Activated T-helper 1 cell treated with anti-CD3 and anti-CD28 coated beads, Interleukin-2, amount 50 U/mL, for 16 hours (primary cell): Measurements from ENCODE around the gene CASS4.

Experiments used
- DNase-seq, 2 donors: peaks; one replicate each; pipeline ENCODE4 v3.0.0-alpha.2; 2020; ENCODE audit warnings: low read depth in 1 of 2, low spot score in 1 of 2

CASS4 gene

GRCh38 chr20:56422076-56422823 is 10.2 kb downstream of the CASS4 start:
- DNase-seq: no peak

- DNase-seq: no peak
Measured at GRCh38 chr20:56422824-56423189, 10.7 kb downstream of the CASS4 start.

GRCh38 chr20:56423211-56423610 is 11.2 kb downstream of the CASS4 start:
- DNase-seq: no peak

GRCh38 chr20:56423886-56424285 is 11.8 kb downstream of the CASS4 start:
- DNase-seq: no peak

GRCh38 chr20:56424931-56425330 is 12.9 kb downstream of the CASS4 start:
- no peak for DNase-seq

GRCh38 chr20:56426026-56426425 is 14.0 kb downstream of the CASS4 start:
- DNase-seq: no peak

- DNase-seq: no peak
Measured at GRCh38 chr20:56426926-56427325, 14.9 kb downstream of the CASS4 start.

GRCh38 chr20:56427797-56428196 is 15.7 kb downstream of the CASS4 start:
- no peak for DNase-seq

GRCh38 chr20:56428410-56428809 is 16.4 kb downstream of the CASS4 start:
- DNase-seq: no peak

GRCh38 chr20:56428881-56429280 is 16.8 kb downstream of the CASS4 start:
- no peak for DNase-seq

GRCh38 chr20:56429502-56429901 is 17.4 kb downstream of the CASS4 start:
- DNase-seq: peak in 1 of 2 donors; percentile 10

GRCh38 chr20:56429941-56430340 is 17.9 kb downstream of the CASS4 start:
- no peak for DNase-seq

GRCh38 chr20:56430461-56430860 is 18.4 kb downstream of the CASS4 start:
- no peak for DNase-seq

GRCh38 chr20:56430957-56431356 is 18.9 kb downstream of the CASS4 start:
- no peak for DNase-seq

GRCh38 chr20:56431471-56431870 is 19.4 kb downstream of the CASS4 start:
- no peak for DNase-seq

GRCh38 chr20:56433221-56433879 is 21.3 kb downstream of the CASS4 start:
- no peak for DNase-seq

GRCh38 chr20:56433880-56434255 is 21.8 kb downstream of the CASS4 start:
- no peak for DNase-seq

- DNase-seq: no peak
Measured at GRCh38 chr20:56437196-56437960, 25.3 kb downstream of the CASS4 start.

GRCh38 chr20:56438284-56438683 is 26.2 kb downstream of the CASS4 start:
- DNase-seq: no peak

- DNase-seq: no peak
Measured at GRCh38 chr20:56439771-56440291, 27.8 kb downstream of the CASS4 start.

GRCh38 chr20:56440346-56441007 is 28.4 kb downstream of the CASS4 start:
- peak in 1 of 2 donors; percentile 37 for DNase-seq
